Right lobe of liver (tissue), 6 donors: ENCODE data around the gene XCL1. TPM values are rescaled to one million over a fixed set of nuclear protein-coding genes. Genes with fewer than 3 reads are reported as not detected.

Experiments used
- ATAC-seq, 4 donors: fragments of 200-7000 bp; cut with Tn5 transposase; one replicate each; pipeline ENCODE4 v1.9.1; 2020; ENCODE audit warnings: mild to moderate bottlenecking in 4 of 4, moderate library complexity in 4 of 4
- DNase-seq, 3 donors: peaks; one replicate each; pipeline ENCODE4 v3.0.0-alpha.2; 2020
- H3K27ac ChIP-seq, 3 donors: fragments of 200-600 bp; one replicate each; pipeline ENCODE4 v1.8.0; 2022
- H3K27me3 ChIP-seq, 2 donors: fragments of 200-600 bp; one replicate each; pipeline ENCODE4 v1.8.0; 2022
- H3K36me3 ChIP-seq, 4 donors: fragments of 200-600 bp; sonication (generic) in 1 of 4; one replicate each; pipeline versions ENCODE4 v1.5.1 to v1.8.0; 2017 to 2022; ENCODE audit warnings: control low read depth in 1 of 4
- H3K4me1 ChIP-seq, 4 donors: fragments of 200-600 bp; sonication (generic) in 1 of 4; one replicate each; pipeline versions ENCODE4 v1.5.1 to v1.8.0; 2017 to 2022; ENCODE audit warnings: control low read depth in 1 of 4
- H3K4me3 ChIP-seq, 3 donors: fragments of 200-600 bp; one replicate each; pipeline ENCODE4 v1.8.0; 2022
- H3K9me3 ChIP-seq, 4 donors: fragments of 200-600 bp; sonication (generic) in 1 of 4; one replicate each; pipeline versions ENCODE4 v1.5.1 to v1.8.0; 2017 to 2022; ENCODE audit warnings: control low read depth in 1 of 4
- POLR2A ChIP-seq: fragments of 450-650 bp; IDR thresholded peaks from one replicate; pipeline ENCODE4 v1.6.1; 2017; ENCODE audit warnings: antibody characterized with exemption, mild to moderate bottlenecking
- WGBS: methylation state at CpG from one replicate; pipeline ENCODE4 v1.1.6; 2018; ENCODE audit warnings: low coverage, low lambda C conversion rate; ENCODE audit not compliant: insufficient coverage; ENCODE audit errors: missing lambda C conversion rate; 5-methylcytosine and 5-hydroxymethylcytosine counted together
- intact Hi-C, 2 donors: fragments of 100-400 bp; cut with DNase I; formaldehyde crosslinking; loops; one replicate each; pipeline versions ENCODE4 v1.11.2 to v1.14.1; 2022
- total RNA-seq, 6 experiments: library from RNA; depleted of rRNA in 2 of 6; stranded (reverse); fragments of >200 nt in 2 of 6; fragmentation: NEBNext Ultra II Directional in 3 of 6; extraction: Animal tissue kit (Norgen Biotek cat#: 25700) in 3 of 6; gene quantifications; one replicate each; pipeline versions ENCODE4 v1.1.0 to v1.2.4, GENCODE V29; 2016 to 2023
- TF ChIP-seq, protein P1 (sequence below), 4 donors: fragments of 200-600 bp in 3 of 4; fragments of 450-650 bp in 1 of 4; IDR thresholded peaks; one replicate each; pipeline versions ENCODE4 v1.5.1 to v1.8.0; 2016 to 2022; ENCODE audit warnings: antibody characterized with exemption in 4 of 4, mild to moderate bottlenecking in 2 of 4
- donor health status: DM: no; HTN: yes; CAD: no.
- donor health status: DM: no; HTN: no; CAD: no.
- donor health status: DM: no; HTN: no; CAD: no.
- donor health status: DM: no; HTN: yes; CAD: no.
- donor health status: DM: no; HTN: yes; CAD: no.

XCL1 gene
- total RNA-seq, 6 experiments from 2014 or later, result 0.13 to 0.44 (median 0.22) TPM; not detected in 3

GRCh38 chr1:168627370-168627769 is 51.0 kb downstream of the XCL1 start:
- Histone ChIP-seq H3K36me3 (no peaks in the 10 kb centered on the region), H3K9me3 (no peaks in the 10 kb centered on the region), H3K27me3 (no peaks in the 10 kb centered on the region), H3K4me3 (no peak overlapping the region), H3K27ac (no peak overlapping the region), H3K4me1 (no peaks in the 10 kb centered on the region)
- WGBS, result 44% methylated on average over 1 of the region's 1 CpG
- intact Hi-C loops, result no loop called here
- DNase-seq (no peak), ATAC-seq (peak; percentile 78 to 95 (median 86))
- TF ChIP-seq, protein P1, sequence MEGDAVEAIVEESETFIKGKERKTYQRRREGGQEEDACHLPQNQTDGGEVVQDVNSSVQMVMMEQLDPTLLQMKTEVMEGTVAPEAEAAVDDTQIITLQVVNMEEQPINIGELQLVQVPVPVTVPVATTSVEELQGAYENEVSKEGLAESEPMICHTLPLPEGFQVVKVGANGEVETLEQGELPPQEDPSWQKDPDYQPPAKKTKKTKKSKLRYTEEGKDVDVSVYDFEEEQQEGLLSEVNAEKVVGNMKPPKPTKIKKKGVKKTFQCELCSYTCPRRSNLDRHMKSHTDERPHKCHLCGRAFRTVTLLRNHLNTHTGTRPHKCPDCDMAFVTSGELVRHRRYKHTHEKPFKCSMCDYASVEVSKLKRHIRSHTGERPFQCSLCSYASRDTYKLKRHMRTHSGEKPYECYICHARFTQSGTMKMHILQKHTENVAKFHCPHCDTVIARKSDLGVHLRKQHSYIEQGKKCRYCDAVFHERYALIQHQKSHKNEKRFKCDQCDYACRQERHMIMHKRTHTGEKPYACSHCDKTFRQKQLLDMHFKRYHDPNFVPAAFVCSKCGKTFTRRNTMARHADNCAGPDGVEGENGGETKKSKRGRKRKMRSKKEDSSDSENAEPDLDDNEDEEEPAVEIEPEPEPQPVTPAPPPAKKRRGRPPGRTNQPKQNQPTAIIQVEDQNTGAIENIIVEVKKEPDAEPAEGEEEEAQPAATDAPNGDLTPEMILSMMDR (IDR thresholded peaks at IDR 0.05), result no peak
- TF ChIP-seq POLR2A, result no peak

GRCh38 chr1:168628807-168629206 is 52.4 kb downstream of the XCL1 start:
- Histone ChIP-seq H3K9me3 (no peaks in the 10 kb centered on the region), H3K4me1 (no peaks in the 10 kb centered on the region), H3K27ac (no peak overlapping the region), H3K4me3 (no peak overlapping the region), H3K36me3 (no peaks in the 10 kb centered on the region), H3K27me3 (no peaks in the 10 kb centered on the region)
- TF ChIP-seq, protein P1 (IDR thresholded peaks at IDR 0.05), result no peak
- TF ChIP-seq POLR2A, result no peak
- intact Hi-C loops, result no loop called here
- ATAC-seq, result no peak
- DNase-seq, result no peak

GRCh38 chr1:168629466-168629865 is 53.1 kb downstream of the XCL1 start:
- TF ChIP-seq POLR2A, result no peak
- TF ChIP-seq, protein P1 (IDR thresholded peaks at IDR 0.05), result no peak
- Histone ChIP-seq H3K4me1 (no peaks in the 10 kb centered on the region), H3K36me3 (no peaks in the 10 kb centered on the region), H3K27ac (no peak overlapping the region), H3K27me3 (no peaks in the 10 kb centered on the region), H3K4me3 (no peak overlapping the region), H3K9me3 (no peaks in the 10 kb centered on the region)
- intact Hi-C loops, result no loop called here
- 80% methylated on average over 1 of the region's 1 CpG for WGBS
- ATAC-seq, result no peak
- no peak for DNase-seq

Other genes with a start within 250 kb of the XCL1 start
- gene XCL2, start 32.6 kb upstream of the XCL1 start, total RNA-seq, result 1 to 10 TPM in 2 of 6 experiments, not detected in 4; 1.4 to 1.6 TPM
- gene DPT, start 152.6 kb downstream of the XCL1 start, total RNA-seq, result 1 to 10 TPM in 5 of 6 experiments, under 1 TPM in 1; 0.88 to 3.0 (median 1.9) TPM